Measurements from ENCODE around the gene NINJ1.
"Not testable (repeated sequence)": the region's sequence is repeated elsewhere in the genome, so short reads cannot be mapped to it uniquely, and the experiment has no call there.

NINJ1 gene

GRCh38 chr9:93117521-93117920 lies 16.5 kb downstream of the NINJ1 start:
- not testable (repeated sequence) for H3K9me3 ChIP-seq (ENCODE audit: control insufficient read depth, insufficient read depth, low read length); H3K4me1 ChIP-seq (ENCODE audit: control insufficient read depth, insufficient read depth, low read length); H3K27ac ChIP-seq (ENCODE audit: low read depth, low read length); H3K27me3 ChIP-seq (ENCODE audit: control insufficient read depth, insufficient read depth, low read length); H3K36me3 ChIP-seq (ENCODE audit: control insufficient read depth, insufficient read depth, low read length); H3K4me3 ChIP-seq (ENCODE audit: low read depth, low read length); H3K9ac ChIP-seq (ENCODE audit: low read depth, low read length)

GRCh38 chr9:93116072-93116961 lies 17.7 kb downstream of the NINJ1 start:
- H3K4me1 ChIP-seq (ENCODE audit: control insufficient read depth, insufficient read depth, low read length) = peaks cover 7% of the 10 kb centered on the region; the same call in 1 of the 2 replicates
- no peaks in the 10 kb centered on the region for H3K27me3 ChIP-seq (ENCODE audit: control insufficient read depth, insufficient read depth, low read length)
- no peak overlapping the region for H3K27ac ChIP-seq (ENCODE audit: low read depth, low read length)
- H3K9me3 ChIP-seq (ENCODE audit: control insufficient read depth, insufficient read depth, low read length) = no peaks in the 10 kb centered on the region
- no peak overlapping the region for H3K4me3 ChIP-seq (ENCODE audit: low read depth, low read length)
- H3K9ac ChIP-seq (ENCODE audit: low read depth, low read length) = no peak overlapping the region
- H3K36me3 ChIP-seq (ENCODE audit: control insufficient read depth, insufficient read depth, low read length) = peaks cover 6% of the 10 kb centered on the region; the same call in 1 of the 2 replicates

GRCh38 chr9:93115486-93116071 lies 18.5 kb downstream of the NINJ1 start:
- Histone ChIP-seq H3K27me3 (ENCODE audit: control insufficient read depth, insufficient read depth, low read length) (no peaks in the 10 kb centered on the region), H3K36me3 (ENCODE audit: control insufficient read depth, insufficient read depth, low read length) (peaks cover 6% of the 10 kb centered on the region; the same call in 1 of the 2 replicates), H3K9ac (ENCODE audit: low read depth, low read length) (no peak overlapping the region), H3K27ac (ENCODE audit: low read depth, low read length) (no peak overlapping the region), H3K4me1 (ENCODE audit: control insufficient read depth, insufficient read depth, low read length) (peaks cover 7% of the 10 kb centered on the region; the same call in 1 of the 2 replicates), H3K4me3 (ENCODE audit: low read depth, low read length) (no peak overlapping the region), H3K9me3 (ENCODE audit: control insufficient read depth, insufficient read depth, low read length) (no peaks in the 10 kb centered on the region)

GRCh38 chr9:93114984-93115335 lies 19.1 kb downstream of the NINJ1 start:
- H3K9ac ChIP-seq (ENCODE audit: low read depth, low read length) = no peak overlapping the region
- peaks cover 6% of the 10 kb centered on the region; the same call in 1 of the 2 replicates for H3K36me3 ChIP-seq (ENCODE audit: control insufficient read depth, insufficient read depth, low read length)
- no peaks in the 10 kb centered on the region for H3K27me3 ChIP-seq (ENCODE audit: control insufficient read depth, insufficient read depth, low read length)
- H3K9me3 ChIP-seq (ENCODE audit: control insufficient read depth, insufficient read depth, low read length) = no peaks in the 10 kb centered on the region
- H3K4me1 ChIP-seq (ENCODE audit: control insufficient read depth, insufficient read depth, low read length) = peaks cover 7% of the 10 kb centered on the region; the same call in 1 of the 2 replicates
- H3K4me3 ChIP-seq (ENCODE audit: low read depth, low read length) = no peak overlapping the region
- no peak overlapping the region for H3K27ac ChIP-seq (ENCODE audit: low read depth, low read length)

- Histone ChIP-seq H3K27ac (ENCODE audit: low read depth, low read length) (no peak overlapping the region), H3K4me3 (ENCODE audit: low read depth, low read length) (no peak overlapping the region), H3K27me3 (ENCODE audit: control insufficient read depth, insufficient read depth, low read length) (no peaks in the 10 kb centered on the region), H3K4me1 (ENCODE audit: control insufficient read depth, insufficient read depth, low read length) (peaks cover 7% of the 10 kb centered on the region; the same call in 1 of the 2 replicates), H3K9ac (ENCODE audit: low read depth, low read length) (no peak overlapping the region), H3K36me3 (ENCODE audit: control insufficient read depth, insufficient read depth, low read length) (peaks cover 6% of the 10 kb centered on the region; the same call in 1 of the 2 replicates), H3K9me3 (ENCODE audit: control insufficient read depth, insufficient read depth, low read length) (no peaks in the 10 kb centered on the region)
Observed at GRCh38 chr9:93114169-93114983, 19.7 kb downstream of the NINJ1 start.

GRCh38 chr9:93112864-93113389 lies 21.1 kb downstream of the NINJ1 start:
- H3K4me1 ChIP-seq (ENCODE audit: control insufficient read depth, insufficient read depth, low read length) = peaks cover 7% of the 10 kb centered on the region; the same call in 1 of the 2 replicates
- no peaks in the 10 kb centered on the region for H3K9me3 ChIP-seq (ENCODE audit: control insufficient read depth, insufficient read depth, low read length)
- no peak overlapping the region for H3K4me3 ChIP-seq (ENCODE audit: low read depth, low read length)
- no peak overlapping the region for H3K9ac ChIP-seq (ENCODE audit: low read depth, low read length)
- H3K27ac ChIP-seq (ENCODE audit: low read depth, low read length) = no peak overlapping the region
- peaks cover 6% of the 10 kb centered on the region; the same call in 1 of the 2 replicates for H3K36me3 ChIP-seq (ENCODE audit: control insufficient read depth, insufficient read depth, low read length)
- H3K27me3 ChIP-seq (ENCODE audit: control insufficient read depth, insufficient read depth, low read length) = no peaks in the 10 kb centered on the region

GRCh38 chr9:93112116-93112863 lies 21.8 kb downstream of the NINJ1 start:
- H3K36me3 ChIP-seq (ENCODE audit: control insufficient read depth, insufficient read depth, low read length) = peaks cover 6% of the 10 kb centered on the region; the same call in 1 of the 2 replicates
- H3K27me3 ChIP-seq (ENCODE audit: control insufficient read depth, insufficient read depth, low read length) = no peaks in the 10 kb centered on the region
- H3K4me1 ChIP-seq (ENCODE audit: control insufficient read depth, insufficient read depth, low read length) = peaks cover 7% of the 10 kb centered on the region; the same call in 1 of the 2 replicates
- H3K4me3 ChIP-seq (ENCODE audit: low read depth, low read length) = no peak overlapping the region
- no peak overlapping the region for H3K9ac ChIP-seq (ENCODE audit: low read depth, low read length)
- no peaks in the 10 kb centered on the region for H3K9me3 ChIP-seq (ENCODE audit: control insufficient read depth, insufficient read depth, low read length)
- no peak overlapping the region for H3K27ac ChIP-seq (ENCODE audit: low read depth, low read length)

- Histone ChIP-seq H3K36me3 (ENCODE audit: control insufficient read depth, insufficient read depth, low read length) (peaks cover 6% of the 10 kb centered on the region; the same call in 1 of the 2 replicates), H3K4me1 (ENCODE audit: control insufficient read depth, insufficient read depth, low read length) (peaks cover 5% of the 10 kb centered on the region; the same call in 1 of the 2 replicates), H3K27ac (ENCODE audit: low read depth, low read length) (no peak overlapping the region), H3K9me3 (ENCODE audit: control insufficient read depth, insufficient read depth, low read length) (no peaks in the 10 kb centered on the region), H3K9ac (ENCODE audit: low read depth, low read length) (no peak overlapping the region), H3K4me3 (ENCODE audit: low read depth, low read length) (no peak overlapping the region), H3K27me3 (ENCODE audit: control insufficient read depth, insufficient read depth, low read length) (no peaks in the 10 kb centered on the region)
Observed at GRCh38 chr9:93111371-93112115, 22.5 kb downstream of the NINJ1 start.

GRCh38 chr9:93111001-93111370 lies 23.1 kb downstream of the NINJ1 start:
- H3K27me3 ChIP-seq (ENCODE audit: control insufficient read depth, insufficient read depth, low read length) = no peaks in the 10 kb centered on the region
- no peak overlapping the region for H3K27ac ChIP-seq (ENCODE audit: low read depth, low read length)
- H3K9ac ChIP-seq (ENCODE audit: low read depth, low read length) = no peak overlapping the region
- peaks cover 6% of the 10 kb centered on the region; the same call in 1 of the 2 replicates for H3K36me3 ChIP-seq (ENCODE audit: control insufficient read depth, insufficient read depth, low read length)
- no peaks in the 10 kb centered on the region for H3K4me1 ChIP-seq (ENCODE audit: control insufficient read depth, insufficient read depth, low read length)
- H3K4me3 ChIP-seq (ENCODE audit: low read depth, low read length) = no peak overlapping the region
- H3K9me3 ChIP-seq (ENCODE audit: control insufficient read depth, insufficient read depth, low read length) = no peaks in the 10 kb centered on the region

Measured in HUES48 (cell line).